Measurements from ENCODE around the gene FRK. TPM values are rescaled to one million over a fixed set of nuclear protein-coding genes. Genes with fewer than 3 reads are reported as not detected.

Gene FRK
- 0.03 and 0.05 TPM in 2 replicates for total RNA-seq
- long read RNA-seq, result 0 reads

- Mint-ChIP-seq H3K27me3 (ENCODE audit: unreplicated experiment) (no peaks in the 10 kb centered on the region), H3K4me3 (ENCODE audit: unreplicated experiment) (no peak within 1 kb of the TSS), H3K27ac (ENCODE audit: unreplicated experiment) (peak within 1 kb of the TSS; percentile 66), H3K36me3 (ENCODE audit: unreplicated experiment) (no peaks in the 10 kb centered on the region), H3K4me1 (ENCODE audit: unreplicated experiment) (peaks cover 7% of the 10 kb centered on the region), H3K9me3 (ENCODE audit: unreplicated experiment) (no peaks in the 10 kb centered on the region)
- TF ChIP-seq CTCF (IDR thresholded peaks at IDR 0.05), result peak; percentile 32
- DNase-seq (ENCODE audit: extremely low spot score, unreplicated experiment), result no peak
Measured at GRCh38 chr6:116060572-116061283, at the start of gene FRK. FRK (minus strand) TSS chr6:116060891; CDS start chr6:116060311, 580 bp downstream.

GRCh38 chr6:116108836-116109235 is 48.1 kb upstream of the FRK start:
- H3K4me3 Mint-ChIP-seq (ENCODE audit: unreplicated experiment), result no peak overlapping the region
- H3K9me3 Mint-ChIP-seq (ENCODE audit: unreplicated experiment), result no peaks in the 10 kb centered on the region
- H3K36me3 Mint-ChIP-seq (ENCODE audit: unreplicated experiment), result peaks cover 14% of the 10 kb centered on the region
- H3K27ac Mint-ChIP-seq (ENCODE audit: unreplicated experiment), result no peak overlapping the region
- DNase-seq (ENCODE audit: extremely low spot score, unreplicated experiment), result no peak
- TF ChIP-seq CTCF (IDR thresholded peaks at IDR 0.05), result no peak
- H3K27me3 Mint-ChIP-seq (ENCODE audit: unreplicated experiment), result no peaks in the 10 kb centered on the region
- peaks cover 16% of the 10 kb centered on the region for H3K4me1 Mint-ChIP-seq (ENCODE audit: unreplicated experiment)

- no peak for TF ChIP-seq CTCF (IDR thresholded peaks at IDR 0.05)
- H3K27ac Mint-ChIP-seq (ENCODE audit: unreplicated experiment), result no peak overlapping the region
- peaks cover 28% of the 10 kb centered on the region for H3K4me1 Mint-ChIP-seq (ENCODE audit: unreplicated experiment)
- no peaks in the 10 kb centered on the region for H3K27me3 Mint-ChIP-seq (ENCODE audit: unreplicated experiment)
- H3K9me3 Mint-ChIP-seq (ENCODE audit: unreplicated experiment), result no peaks in the 10 kb centered on the region
- H3K4me3 Mint-ChIP-seq (ENCODE audit: unreplicated experiment), result no peak overlapping the region
- peaks cover 14% of the 10 kb centered on the region for H3K36me3 Mint-ChIP-seq (ENCODE audit: unreplicated experiment)
- no peak for DNase-seq (ENCODE audit: extremely low spot score, unreplicated experiment)
Measured at GRCh38 chr6:116106146-116106545, 45.5 kb upstream of the FRK start.

GRCh38 chr6:116105247-116105646 is 44.6 kb upstream of the FRK start:
- Mint-ChIP-seq H3K27me3 (ENCODE audit: unreplicated experiment) (no peaks in the 10 kb centered on the region), H3K27ac (ENCODE audit: unreplicated experiment) (no peak overlapping the region), H3K4me1 (ENCODE audit: unreplicated experiment) (peaks cover 30% of the 10 kb centered on the region), H3K36me3 (ENCODE audit: unreplicated experiment) (peaks cover 10% of the 10 kb centered on the region), H3K4me3 (ENCODE audit: unreplicated experiment) (no peak overlapping the region), H3K9me3 (ENCODE audit: unreplicated experiment) (no peaks in the 10 kb centered on the region)
- TF ChIP-seq CTCF (IDR thresholded peaks at IDR 0.05), result no peak
- no peak for DNase-seq (ENCODE audit: extremely low spot score, unreplicated experiment)

- Mint-ChIP-seq H3K4me3 (ENCODE audit: unreplicated experiment) (no peak overlapping the region), H3K4me1 (ENCODE audit: unreplicated experiment) (peaks cover 33% of the 10 kb centered on the region), H3K9me3 (ENCODE audit: unreplicated experiment) (no peaks in the 10 kb centered on the region), H3K27ac (ENCODE audit: unreplicated experiment) (no peak overlapping the region), H3K27me3 (ENCODE audit: unreplicated experiment) (no peaks in the 10 kb centered on the region), H3K36me3 (ENCODE audit: unreplicated experiment) (peaks cover 9% of the 10 kb centered on the region)
- DNase-seq (ENCODE audit: extremely low spot score, unreplicated experiment), result no peak
- TF ChIP-seq CTCF (IDR thresholded peaks at IDR 0.05), result no peak
Measured at GRCh38 chr6:116104636-116105035, 43.9 kb upstream of the FRK start.

Data from osteocyte (in vitro differentiated cells).